Pons (tissue), 1 donor: ENCODE results near the gene RAP2A.

Source experiments
- DNase-seq: peaks from one replicate; pipeline ENCODE4 v3.0.0-alpha.2; 2016; ENCODE audit warnings: low spot score

Gene RAP2A

DNA sequence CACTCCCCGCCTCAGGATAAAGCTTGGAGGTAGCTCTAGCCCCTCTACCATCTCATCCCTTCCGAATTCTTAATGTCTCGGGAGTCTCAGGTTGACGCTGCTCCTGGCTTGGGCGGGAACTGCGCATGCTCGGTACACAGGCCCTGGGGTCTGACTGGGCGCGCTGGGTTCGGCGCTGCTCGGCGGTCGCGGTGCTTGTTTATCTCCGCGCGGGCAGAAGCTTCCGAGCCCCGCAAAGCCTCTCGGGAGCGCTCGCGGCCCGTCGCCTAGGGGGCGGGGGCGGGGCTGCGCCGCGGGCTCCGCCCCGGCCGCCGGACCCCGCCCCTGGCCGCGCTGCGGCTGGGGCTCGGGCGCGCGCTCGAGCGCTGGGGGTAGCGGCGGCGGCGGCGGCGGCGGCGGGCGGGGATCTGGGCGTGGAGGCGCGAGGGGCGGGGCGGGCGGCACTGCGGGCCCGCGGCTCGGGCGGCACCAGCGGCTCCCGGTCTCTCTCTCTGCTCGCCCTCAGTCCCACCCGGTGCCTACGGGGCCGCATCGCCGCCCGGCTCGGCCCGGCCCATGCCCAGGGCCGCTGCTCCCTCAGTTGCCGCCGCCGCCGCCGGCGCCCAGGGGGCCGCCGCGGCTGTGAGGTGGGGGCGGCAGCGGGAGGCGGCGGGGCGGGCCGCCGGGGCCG is at the start of gene RAP2A:
Gene RAP2A (plus strand): TSS at position 443 of the 670 bp plus-strand sequence. CDS start 302 bp downstream, outside the sequence.
- peak; percentile 86 for DNase-seq

DNA sequence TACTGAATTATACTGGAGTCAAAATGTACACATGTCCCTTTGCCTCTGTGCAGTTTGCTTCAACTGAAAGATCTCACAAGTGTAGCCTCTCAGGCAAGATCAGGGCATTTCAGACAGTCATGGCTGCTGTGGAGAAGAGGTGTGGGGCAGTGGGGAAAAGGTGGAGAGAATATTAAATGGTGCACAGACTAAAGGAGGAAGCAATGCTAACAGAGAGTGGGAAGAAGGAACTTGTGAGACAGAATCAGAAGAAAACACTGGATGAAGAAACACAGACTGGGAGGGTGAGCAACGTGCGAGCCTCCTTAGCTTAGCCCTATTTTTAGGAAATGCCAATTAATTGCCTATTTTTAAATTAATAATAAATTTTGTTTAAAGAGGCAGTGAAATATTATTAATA is 49.6 kb upstream of the RAP2A start:
- DNase-seq, result peak; percentile 40

DNA sequence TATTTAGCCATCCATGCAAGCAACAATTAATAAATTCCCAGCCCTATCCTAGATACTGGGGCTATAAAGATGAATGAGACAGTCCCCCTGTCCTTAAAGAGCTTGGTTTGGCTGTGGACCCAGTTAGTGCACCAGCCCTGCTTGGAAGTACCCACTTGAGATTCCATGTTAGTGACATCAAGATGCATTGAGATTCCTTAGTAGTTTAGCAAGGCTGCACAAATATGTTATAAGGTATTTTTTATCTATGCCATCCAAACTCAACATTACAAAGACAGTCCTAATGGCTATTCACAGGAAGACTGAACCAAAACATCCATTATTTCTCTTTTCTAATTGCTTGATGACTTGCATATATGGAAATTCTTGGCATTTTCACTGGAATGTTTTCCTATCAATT is 48.8 kb upstream of the RAP2A start:
- DNase-seq, result no peak

DNA sequence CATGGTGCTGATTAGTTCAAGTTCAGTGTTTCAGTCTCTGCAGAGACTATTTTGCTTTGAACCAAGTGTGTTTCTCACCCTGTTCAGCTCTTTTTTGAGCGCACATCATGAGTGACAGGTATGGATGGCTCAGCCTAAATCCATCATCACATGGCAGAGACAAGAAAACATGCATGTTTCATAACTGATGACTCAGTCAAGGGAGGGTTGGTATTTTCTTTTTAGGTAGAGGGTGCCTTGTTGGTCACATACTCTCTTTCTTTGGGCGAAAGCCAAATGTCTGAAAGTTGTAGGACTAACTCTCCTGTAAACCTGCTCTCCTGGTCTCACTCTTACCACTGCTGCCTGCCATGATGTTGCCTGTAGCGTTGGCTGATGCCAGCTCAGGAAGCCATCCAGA is 48.1 kb upstream of the RAP2A start:
- DNase-seq, result no peak

DNA sequence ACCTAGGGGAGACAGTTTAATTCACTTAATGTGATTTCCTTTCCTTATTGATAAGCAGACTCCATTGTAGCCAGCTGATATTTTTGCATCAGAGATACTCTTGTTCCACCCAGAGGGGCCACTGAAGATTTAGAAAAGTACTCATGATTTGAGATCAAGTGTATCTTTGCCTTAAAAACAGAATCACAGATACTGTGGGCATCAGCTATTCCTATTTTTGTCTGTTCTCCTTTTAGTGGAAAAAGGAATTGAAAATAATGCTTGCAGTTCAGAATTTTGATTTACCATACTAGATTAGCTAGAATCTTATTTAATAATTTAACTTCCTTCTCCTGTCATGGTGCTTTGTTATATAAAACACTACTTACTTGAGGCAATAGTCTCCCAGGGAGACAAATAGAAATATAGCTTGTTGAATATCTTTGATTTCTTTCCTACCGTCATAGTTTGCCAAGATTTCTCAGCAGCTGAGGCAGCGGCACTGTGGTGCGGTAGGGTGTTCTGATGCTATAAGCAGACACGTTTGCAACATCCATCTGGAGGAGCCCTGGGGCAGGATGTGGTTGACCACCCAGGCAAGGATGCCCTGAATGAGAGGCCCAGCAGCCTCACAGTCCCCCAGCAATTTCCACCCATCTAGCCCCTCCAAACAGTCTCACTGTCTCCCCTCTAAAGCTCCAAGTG is 47.0 kb upstream of the RAP2A start:
- peak; percentile 73 for DNase-seq

DNA sequence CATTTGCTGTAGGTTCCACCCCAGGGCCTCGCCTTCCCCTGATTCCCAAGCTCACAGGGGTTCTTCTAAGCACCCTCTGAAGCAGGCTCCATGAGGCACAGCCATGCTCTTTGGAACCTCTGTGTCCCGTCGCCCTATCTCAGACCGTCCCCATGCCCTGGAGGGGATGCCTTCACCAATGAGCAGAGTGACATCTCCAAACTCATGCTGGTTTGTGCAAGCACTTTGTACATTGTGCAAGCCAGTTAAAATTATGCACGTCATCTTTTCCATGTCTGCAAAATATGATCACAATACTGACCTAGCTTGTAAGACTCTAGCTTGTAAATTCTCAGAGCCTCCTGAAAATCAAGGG is 46.5 kb upstream of the RAP2A start:
- DNase-seq, result peak; percentile 44

DNA sequence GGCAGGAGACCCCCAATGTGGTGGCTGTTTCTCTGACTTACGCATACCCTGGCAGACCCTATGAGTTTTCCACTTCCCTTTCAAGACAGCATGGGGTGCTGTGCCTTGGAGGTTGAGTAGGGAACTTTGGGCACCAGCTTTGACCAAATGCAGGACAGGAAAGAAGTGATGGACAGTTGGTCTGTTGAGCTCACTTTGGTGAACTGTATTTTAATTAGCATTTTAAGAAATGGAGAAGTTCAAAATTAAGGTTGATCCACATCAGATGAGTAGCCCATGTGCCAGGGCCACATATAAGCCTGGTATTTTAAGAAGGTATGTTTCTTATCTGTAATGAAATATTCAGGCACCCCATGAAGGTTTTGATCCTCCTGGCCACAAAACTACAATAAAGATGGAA is 46.1 kb upstream of the RAP2A start:
- DNase-seq, result peak; percentile 47

DNA sequence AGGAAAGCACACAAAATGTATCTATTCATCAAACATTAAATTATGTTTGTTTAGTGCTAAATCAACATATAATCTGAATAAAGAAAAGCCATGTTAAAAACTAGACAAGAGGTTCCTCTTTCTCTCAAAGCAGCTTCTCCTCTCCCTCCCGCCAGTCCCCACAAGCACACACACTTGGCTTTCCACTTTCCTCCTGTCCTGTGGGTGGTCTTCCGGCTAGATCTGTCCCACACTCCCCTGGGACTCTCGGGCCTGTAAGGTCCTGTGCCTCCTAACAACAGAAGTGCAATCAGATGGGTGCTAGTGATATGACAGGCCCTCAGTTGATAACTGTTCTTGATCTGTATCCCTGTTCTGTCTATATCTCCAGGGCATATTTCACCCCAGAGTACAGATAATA is 45.6 kb upstream of the RAP2A start:
- peak; percentile 55 for DNase-seq

DNA sequence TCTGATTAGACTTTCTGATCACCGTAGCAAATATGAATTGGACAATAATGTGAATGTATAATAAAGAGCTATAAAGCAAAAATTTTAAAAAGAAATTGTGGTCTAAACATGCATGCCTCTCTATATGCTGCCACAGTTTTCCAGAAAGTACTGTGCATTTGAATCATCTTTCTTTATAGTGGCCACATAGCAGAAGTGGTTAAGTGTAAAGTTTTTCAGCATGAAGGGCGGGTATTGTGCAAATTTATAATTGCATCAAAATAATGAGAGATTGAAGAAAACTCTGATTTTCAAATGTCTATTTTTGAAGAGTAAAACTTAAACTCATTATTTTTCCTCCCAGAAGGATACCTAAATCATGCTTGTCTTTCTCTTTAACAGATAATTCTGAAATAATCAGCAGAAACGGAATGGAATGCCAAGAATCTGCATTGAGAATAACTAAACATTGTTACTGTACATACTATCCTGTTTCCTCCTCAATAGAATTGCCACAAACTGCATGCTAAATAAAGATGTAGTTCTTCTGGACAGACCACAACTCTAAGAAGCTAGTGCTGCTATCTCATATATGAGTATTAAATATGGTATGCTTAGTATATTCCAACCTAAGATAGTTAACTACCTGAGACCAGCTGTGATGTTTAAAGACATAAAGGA is 42.9 kb upstream of the RAP2A start:
- DNase-seq, result no peak

DNA sequence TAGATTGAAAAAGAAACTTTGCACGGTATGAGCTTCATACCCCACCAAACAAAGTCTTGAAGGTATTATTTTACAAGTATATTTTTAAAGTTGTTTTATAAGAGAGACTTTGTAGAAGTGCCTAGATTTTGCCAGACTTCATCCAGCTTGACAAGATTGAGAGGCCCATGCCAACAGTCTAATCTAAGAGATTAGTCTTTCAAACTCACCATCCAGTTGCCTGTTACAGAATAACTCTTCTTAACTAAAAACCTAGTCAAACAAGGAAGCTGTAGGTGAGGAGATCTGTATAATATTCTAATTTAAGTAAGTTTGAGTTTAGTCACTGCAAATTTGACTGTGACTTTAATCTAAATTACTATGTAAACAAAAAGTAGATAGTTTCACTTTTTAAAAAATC is 41.9 kb upstream of the RAP2A start:
- DNase-seq, result no peak

DNA sequence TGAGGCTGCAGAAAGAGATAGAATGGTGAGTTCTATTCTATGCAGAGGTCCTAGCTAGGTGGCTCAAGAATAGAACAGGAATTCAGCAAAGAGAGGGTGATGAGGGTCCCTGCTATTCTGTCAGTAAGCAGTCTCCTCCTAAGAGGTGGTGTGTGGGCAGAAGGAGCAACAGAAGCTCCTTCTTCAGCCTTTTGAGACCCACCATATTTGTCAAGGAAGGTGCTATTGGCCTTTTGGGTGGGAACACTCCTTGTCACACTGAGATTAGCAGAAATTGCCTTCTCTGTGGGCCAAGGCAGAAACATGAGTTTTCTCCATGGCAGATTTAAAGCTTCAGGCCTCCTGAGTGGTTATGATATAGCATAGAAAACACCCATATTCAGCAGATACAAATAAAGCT is 39.4 kb upstream of the RAP2A start:
- no peak for DNase-seq

DNA sequence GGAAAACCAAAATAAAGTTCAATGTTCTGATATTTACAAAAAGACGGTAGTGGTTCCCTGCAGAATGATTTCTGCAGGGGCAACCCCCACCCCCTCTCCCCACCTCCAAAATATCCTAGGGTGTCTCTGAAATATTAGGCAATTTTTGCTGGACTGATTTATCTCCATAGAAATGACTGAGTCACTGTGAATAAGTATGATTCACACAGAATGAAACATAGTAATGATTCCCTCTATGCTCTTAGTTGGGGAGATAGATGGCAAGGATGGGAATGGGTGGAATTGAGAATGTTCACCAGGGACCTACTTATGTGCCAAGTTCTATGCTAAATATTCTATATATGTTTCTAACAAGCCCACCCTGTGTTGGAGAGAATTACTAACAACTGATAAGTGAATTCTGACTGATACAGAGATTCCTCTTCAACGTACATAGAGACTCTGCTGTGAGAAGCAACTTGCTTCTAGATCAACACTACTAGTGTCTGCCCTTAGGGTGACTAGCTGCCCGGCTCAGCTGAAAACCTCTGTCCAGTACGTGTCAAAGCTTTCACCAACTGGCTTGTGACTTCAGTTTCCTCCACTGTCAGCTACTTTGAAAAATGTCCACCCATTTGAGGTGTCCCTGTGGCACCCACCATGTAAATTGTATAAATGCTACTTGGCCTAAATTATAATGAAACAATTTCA is 38.4 kb upstream of the RAP2A start:
- no peak for DNase-seq

DNA sequence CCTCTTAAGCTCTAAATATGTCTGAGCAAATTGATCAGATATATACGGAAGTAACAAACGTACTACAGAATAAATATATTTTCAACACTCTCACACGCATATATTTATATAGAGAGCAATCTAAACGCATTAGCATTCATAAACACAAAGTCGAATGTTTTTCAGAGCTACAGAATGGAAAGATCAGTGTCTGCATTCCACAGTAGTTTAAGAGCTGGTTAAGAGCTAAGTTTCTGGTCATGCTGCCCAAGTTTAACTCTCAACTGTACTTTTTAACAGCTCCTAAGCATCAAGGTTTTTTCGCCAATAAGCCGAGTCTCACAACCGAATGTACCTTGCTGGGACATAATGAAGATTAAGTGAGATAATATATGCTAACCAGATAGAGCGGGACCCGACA is 36.7 kb upstream of the RAP2A start:
- no peak for DNase-seq

DNA sequence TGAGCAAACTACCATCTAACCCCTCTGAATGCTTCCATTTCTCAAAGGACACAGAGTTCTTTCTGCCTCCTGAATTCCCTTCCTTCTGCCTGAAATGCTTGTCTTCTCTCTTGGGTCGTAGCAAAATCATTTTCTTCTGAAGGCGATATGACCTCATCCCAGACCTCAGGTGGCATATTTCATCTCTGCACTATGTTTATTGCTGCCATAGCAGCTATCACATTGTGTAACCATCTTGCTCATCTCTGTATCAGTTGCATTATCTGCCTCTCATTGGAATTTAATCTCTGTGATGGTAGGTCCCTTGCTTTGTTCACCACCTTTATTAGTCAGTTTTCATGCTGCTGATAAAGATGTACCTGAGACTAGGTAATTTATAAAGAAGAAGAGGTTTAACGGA is 32.5 kb upstream of the RAP2A start:
- no peak for DNase-seq

DNA sequence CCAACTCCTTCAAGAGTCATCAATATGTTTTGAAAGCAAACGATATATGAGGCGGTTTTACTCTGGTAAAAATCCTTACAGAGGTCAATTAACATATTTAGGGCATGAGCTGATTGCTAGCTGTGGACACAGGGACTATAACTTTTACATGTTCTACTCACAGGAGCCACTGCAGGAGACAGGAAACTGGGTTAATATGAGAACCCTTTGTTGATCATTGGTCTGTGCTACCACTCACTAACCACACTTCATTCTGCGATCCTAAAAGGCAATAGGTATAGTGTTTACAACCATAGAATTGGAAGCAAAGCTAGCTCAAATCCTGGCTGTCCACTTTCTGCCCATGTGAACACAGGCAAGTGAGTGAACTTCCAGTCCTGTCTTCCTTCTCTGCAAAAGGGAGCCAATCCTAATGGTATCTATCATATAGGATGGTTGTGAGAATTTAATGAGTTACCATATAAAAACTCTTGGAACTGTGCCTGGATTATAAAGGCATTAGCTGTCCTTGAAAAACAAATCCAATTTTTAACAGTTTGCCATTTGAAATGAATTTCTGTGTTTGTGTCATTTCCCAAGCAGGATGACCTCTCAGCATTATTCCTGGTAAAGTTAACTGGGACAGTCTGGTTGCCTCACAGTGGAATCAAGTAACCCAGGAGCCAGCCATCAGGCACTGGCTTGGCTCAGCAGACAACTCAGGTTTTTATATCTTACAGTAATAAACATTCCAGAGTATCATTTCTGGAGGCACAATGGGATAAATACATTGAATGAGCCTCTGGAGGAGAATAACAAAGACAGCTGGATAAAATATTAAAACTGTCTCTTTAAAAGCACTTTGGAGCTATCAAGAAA is 29.8 kb upstream of the RAP2A start:
- no peak for DNase-seq

DNA sequence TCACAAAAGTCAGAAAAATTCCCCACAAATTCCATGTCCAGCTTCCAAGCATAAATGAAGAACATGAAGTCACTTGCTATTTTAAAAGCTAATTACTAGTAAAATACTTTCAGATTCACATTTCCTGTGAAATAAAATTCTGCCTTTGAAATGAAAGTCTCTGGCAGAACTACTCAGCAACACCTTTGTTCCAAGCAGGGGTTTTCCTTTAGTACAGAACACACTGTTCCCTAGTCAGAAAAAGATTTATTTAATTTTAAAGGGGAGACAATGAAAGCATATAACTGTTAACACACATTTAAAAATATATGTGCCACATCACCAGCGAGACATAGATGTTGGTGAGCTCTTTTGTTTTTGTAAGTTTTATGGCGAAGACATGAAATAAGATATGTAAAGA is 26.4 kb upstream of the RAP2A start:
- no peak for DNase-seq

DNA sequence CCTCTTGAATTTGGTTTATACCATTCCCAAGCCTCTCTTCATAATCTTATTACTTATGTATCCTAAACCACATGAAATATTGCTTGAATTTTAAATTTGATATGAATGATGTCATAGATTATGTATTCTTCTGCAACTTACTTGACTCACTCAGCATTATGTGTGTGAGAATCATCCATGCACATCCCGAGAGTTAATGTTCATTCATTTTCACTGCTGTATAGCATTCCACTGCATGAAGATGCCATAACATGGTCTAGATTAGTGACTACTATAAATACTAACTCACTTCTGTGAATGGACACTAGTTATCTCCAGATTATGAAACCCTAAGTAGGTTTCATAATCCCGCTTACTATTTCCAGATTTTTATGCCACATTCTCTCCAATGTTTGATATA is 25.0 kb upstream of the RAP2A start:
- no peak for DNase-seq

DNA sequence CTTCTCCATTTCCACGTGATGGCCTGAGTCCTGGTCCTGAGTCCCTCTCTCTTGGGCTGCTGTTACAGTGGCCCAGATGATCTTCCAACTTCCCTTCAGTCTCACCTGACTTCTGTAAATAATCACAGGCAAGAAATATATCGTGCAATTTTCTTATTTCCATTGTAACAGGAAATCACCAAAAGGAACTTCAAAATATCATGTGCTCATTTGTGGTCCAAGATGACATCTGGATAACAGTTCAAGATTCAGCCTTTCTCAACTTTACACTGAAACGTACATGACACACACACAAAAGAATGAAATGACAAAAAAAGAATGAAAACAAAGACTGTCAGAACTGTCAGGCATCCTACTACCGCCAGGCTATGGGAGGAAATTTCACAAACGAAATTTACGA is 22.0 kb upstream of the RAP2A start:
- no peak for DNase-seq

DNA sequence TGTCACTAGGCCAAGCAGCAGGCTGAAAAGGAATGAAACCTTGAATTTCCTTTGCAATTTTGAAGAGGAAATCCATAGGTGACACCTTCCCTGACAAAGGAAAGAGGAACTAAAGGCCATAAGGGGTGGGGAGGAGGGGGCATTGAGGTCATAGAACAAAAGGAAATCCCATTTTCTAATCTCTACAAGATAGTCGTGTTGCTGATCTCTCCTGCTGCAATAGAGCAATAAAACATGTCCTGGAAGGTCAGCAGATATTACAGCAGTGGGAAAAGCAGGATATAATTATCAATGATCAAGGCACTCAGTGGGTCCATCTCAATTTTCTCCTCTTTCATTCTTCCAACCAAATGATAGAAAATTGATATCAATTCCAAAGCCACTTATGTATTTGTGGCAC is 20.3 kb upstream of the RAP2A start:
- DNase-seq, result no peak

DNA sequence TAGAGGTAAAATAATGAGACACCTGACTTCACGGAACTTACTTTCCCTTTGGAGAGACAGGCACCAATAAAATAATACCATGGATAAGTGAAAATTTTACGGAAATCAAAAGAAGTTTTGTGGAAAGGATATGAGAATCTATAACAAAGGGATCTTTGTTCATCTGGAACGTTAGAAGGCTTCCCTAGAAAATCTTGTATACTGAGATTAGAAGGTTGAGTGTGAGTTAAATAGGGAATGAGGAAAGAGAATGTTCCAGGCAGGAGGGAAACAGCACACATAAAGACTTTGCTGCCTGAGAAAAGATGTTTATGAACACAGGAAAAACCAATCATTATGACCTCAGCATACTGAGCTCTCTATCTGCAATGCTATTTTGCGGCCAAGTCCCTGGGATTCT is 19.6 kb upstream of the RAP2A start:
- DNase-seq, result peak; percentile 60

DNA sequence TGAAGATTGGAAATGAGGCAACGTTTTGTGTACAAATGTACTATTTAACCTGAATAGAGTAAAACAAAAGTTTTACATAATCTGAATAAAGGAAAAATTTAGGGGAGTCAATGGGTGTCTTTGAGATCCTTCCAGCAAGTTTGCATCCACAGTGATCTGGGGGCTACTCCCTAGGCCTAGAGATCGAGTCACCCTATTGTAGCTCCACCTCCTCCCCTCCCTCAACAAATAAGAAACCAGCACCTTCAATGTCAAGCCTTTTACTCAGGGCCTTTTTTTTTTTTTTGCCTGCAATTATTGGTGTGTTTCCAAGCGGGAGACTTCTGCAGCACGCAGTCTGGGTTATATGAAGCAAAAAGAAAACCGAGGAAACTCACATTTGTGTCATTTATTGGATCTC is 16.3 kb upstream of the RAP2A start:
- DNase-seq, result no peak
